ENCODE measurements around the gene NALCN. TPM values are rescaled to one million over a fixed set of nuclear protein-coding genes. Genes with fewer than 3 reads are reported as not detected.

Gene NALCN
- total RNA-seq, 1 experiment from 2014 or later, result 1.4 TPM

GRCh38 chr13:101026736-101027398 lies 389.4 kb downstream of the NALCN start:
- no peak for DNase-seq (ENCODE audit: low read depth)

GRCh38 chr13:101026328-101026727 lies 390.0 kb downstream of the NALCN start:
- DNase-seq (ENCODE audit: low read depth), result no peak

GRCh38 chr13:101025925-101026324 lies 390.4 kb downstream of the NALCN start:
- no peak for DNase-seq (ENCODE audit: low read depth)

GRCh38 chr13:101025519-101025918 lies 390.8 kb downstream of the NALCN start:
- DNase-seq (ENCODE audit: low read depth), result no peak

DNA sequence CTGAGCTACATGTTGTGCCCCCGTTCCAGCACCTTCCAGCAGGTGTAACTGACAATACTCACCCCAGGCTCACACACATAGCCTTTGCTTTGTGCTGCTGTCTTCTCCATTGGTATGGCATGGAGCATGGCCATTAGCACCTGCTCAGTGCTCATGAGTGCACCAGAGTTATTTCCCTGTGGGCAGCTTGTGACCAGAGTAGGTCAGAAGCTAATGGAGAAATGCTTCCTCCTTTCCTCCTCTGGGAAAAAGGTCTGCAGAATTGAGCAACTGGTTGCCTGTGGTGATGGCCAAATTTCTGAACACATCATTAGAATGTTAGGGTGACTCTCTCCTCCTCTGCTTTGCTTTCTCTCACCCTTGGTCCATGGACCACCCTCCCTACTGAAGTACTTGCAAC lies 397.2 kb downstream of the NALCN start:
- DNase-seq (ENCODE audit: low read depth), result peak; percentile 38

DNA sequence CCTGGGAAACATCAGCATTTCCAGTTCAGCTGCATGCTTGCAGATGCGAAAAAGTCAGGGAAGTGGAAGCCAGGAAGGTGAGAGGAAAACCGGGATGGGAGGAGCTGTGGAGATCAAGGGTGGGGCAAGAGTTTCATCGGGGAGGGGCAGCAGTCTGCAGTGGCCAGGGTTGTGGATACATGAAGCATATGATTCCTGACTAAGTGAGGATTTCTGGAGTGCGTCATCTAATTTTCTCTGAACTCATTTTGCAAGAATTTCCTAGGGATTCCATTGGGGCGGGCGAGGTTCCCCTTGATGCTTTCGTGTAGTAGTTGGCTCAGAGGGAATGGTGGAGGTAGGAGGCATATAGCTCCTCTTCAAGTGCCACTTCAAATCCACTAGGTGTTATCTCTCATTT lies 397.6 kb downstream of the NALCN start:
- peak; percentile 76 for DNase-seq (ENCODE audit: low read depth)

GRCh38 chr13:101017123-101017872 lies 399.0 kb downstream of the NALCN start:
- no peak for DNase-seq (ENCODE audit: low read depth)

- no peak for DNase-seq (ENCODE audit: low read depth)
Observed at GRCh38 chr13:101016475-101016874, 399.8 kb downstream of the NALCN start.

DNA sequence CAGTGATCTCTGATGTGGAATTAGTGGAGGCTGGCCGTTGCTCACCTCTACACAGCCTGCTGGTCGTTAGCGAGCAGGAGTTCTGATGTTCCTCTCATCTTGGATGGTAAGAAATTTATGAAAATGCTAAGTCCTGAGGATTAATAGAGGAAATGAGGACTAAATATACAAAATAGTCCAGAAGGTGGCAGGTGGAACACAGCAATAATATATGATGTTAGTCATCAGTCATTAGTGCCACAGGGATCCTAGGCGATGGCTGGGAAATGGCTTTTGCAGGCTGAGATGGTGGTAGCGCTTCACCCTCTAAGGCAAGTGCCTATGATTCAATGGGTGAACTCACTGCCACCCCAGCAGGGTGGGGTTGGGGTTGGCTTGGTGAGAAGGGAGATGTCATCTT lies 403.1 kb downstream of the NALCN start:
- no peak for DNase-seq (ENCODE audit: low read depth)

DNA sequence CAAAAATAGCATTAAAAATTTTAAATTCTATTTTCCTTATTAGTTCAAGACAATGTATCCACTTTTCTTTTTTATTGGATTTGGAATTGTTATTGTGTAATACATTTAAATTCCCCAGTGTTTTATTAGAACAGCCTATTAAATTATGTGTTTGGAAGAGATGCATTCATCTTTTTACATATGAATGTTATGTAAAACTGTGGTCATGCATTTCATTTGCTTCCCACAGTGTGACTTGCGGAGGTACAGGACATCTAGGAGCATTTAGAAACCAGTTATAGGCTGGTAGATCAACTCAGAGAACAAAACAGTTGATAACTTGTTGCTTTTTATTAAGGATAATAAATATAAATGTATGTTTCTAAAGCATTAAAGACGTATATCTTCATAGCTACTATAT lies 406.2 kb downstream of the NALCN start:
- DNase-seq (ENCODE audit: low read depth), result no peak

GRCh38 chr13:101007245-101007644 lies 409.1 kb downstream of the NALCN start:
- no peak for DNase-seq (ENCODE audit: low read depth)

Other genes starting within 250 kb of the NALCN start
- gene ITGBL1, start 36.2 kb upstream of the NALCN start, total RNA-seq (2014; rRNA removed; shearing (Covaris generic)), result 13.9 and 21.4 TPM in 2 replicates

All from M059J (cell line).